ENCODE measurements around the gene MANF. TPM values are rescaled to one million over a fixed set of nuclear protein-coding genes. Genes with fewer than 3 reads are reported as not detected.

The MANF gene
- total RNA-seq, 4 donors from 2014 or later = 13.7 to 38.3 (median 22.8) TPM

GRCh38 chr3:51398595-51399310 is 13.7 kb downstream of the MANF start:
- H3K36me3 ChIP-seq = peaks cover 0 to 97% of the 10 kb centered on the region in 2 donors
- no peak overlapping the region for H3K4me3 ChIP-seq
- TF ChIP-seq POLR2A (IDR thresholded peaks at IDR 0.05) = no peak
- TF ChIP-seq EP300 (IDR thresholded peaks at IDR 0.05) = no peak
- TF ChIP-seq, protein P1, sequence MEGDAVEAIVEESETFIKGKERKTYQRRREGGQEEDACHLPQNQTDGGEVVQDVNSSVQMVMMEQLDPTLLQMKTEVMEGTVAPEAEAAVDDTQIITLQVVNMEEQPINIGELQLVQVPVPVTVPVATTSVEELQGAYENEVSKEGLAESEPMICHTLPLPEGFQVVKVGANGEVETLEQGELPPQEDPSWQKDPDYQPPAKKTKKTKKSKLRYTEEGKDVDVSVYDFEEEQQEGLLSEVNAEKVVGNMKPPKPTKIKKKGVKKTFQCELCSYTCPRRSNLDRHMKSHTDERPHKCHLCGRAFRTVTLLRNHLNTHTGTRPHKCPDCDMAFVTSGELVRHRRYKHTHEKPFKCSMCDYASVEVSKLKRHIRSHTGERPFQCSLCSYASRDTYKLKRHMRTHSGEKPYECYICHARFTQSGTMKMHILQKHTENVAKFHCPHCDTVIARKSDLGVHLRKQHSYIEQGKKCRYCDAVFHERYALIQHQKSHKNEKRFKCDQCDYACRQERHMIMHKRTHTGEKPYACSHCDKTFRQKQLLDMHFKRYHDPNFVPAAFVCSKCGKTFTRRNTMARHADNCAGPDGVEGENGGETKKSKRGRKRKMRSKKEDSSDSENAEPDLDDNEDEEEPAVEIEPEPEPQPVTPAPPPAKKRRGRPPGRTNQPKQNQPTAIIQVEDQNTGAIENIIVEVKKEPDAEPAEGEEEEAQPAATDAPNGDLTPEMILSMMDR (IDR thresholded peaks at IDR 0.05) = no peak
- TF ChIP-seq POLR2AphosphoS5 (IDR thresholded peaks at IDR 0.05) = no peak
- H3K27me3 ChIP-seq = no peaks in the 10 kb centered on the region
- H3K9me3 ChIP-seq = no peaks in the 10 kb centered on the region
- ATAC-seq = no peak
- H3K4me1 ChIP-seq = peaks cover 0 to 43% (median 8%) of the 10 kb centered on the region in 3 donors
- H3K27ac ChIP-seq = no peak overlapping the region
- WGBS, 2 donors (ENCODE audit: low coverage in 1 of 2) = 53 to 70% methylated on average over 4 to 6 of the region's 8 CpGs

DNA sequence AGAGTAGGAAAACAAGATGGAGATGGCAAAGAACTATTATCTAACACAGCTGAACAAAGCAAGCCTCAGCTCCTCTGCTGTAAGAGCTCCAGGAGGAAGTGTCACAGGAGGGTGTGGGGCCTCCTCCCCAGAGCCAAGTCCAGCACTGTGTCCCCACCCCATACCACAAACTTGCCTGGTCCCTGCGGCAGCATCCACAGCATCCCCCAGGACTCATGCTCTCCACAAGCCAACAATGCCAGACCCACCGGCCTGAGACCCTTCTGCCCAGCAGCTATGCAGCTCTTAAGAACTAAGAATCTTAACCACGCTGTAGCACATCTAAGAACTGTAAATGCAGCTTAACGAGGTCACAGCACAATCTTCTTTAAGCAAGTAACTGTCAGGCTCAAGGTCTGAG is 15.1 kb downstream of the MANF start:
- ATAC-seq = peak; percentile 24
- no peaks in the 10 kb centered on the region for H3K27me3 ChIP-seq
- H3K27ac ChIP-seq = no peak overlapping the region
- H3K4me1 ChIP-seq = peaks cover 0 to 29% (median 4%) of the 10 kb centered on the region in 3 donors
- 90 to 94% methylated on average over 2 to 4 of the region's 4 CpGs for WGBS, 2 donors (ENCODE audit: low coverage in 1 of 2)
- no peak for TF ChIP-seq POLR2AphosphoS5 (IDR thresholded peaks at IDR 0.05)
- TF ChIP-seq, protein P1 (IDR thresholded peaks at IDR 0.05) = no peak
- no peak for TF ChIP-seq EP300 (IDR thresholded peaks at IDR 0.05)
- TF ChIP-seq POLR2A (IDR thresholded peaks at IDR 0.05) = no peak
- H3K4me3 ChIP-seq = no peak overlapping the region
- no peaks in the 10 kb centered on the region for H3K9me3 ChIP-seq
- peaks cover 0 to 91% of the 10 kb centered on the region in 2 donors for H3K36me3 ChIP-seq

GRCh38 chr3:51401735-51402134 is 16.6 kb downstream of the MANF start:
- TF ChIP-seq POLR2AphosphoS5 (IDR thresholded peaks at IDR 0.05) (no peak), EP300 (IDR thresholded peaks at IDR 0.05) (no peak), POLR2A (IDR thresholded peaks at IDR 0.05) (no peak)
- TF ChIP-seq, protein P1 (IDR thresholded peaks at IDR 0.05) = no peak
- H3K4me3 ChIP-seq = no peak overlapping the region
- peaks cover 0 to 80% of the 10 kb centered on the region in 2 donors for H3K36me3 ChIP-seq
- H3K27ac ChIP-seq = no peak overlapping the region
- peaks cover 0 to 13% (median 0%) of the 10 kb centered on the region in 3 donors for H3K4me1 ChIP-seq
- H3K27me3 ChIP-seq = no peaks in the 10 kb centered on the region
- WGBS, 2 donors (ENCODE audit: low coverage in 1 of 2) = 93% methylated on average over 4 of the region's 4 CpGs; no CpG with 5 or more reads in 1 of the 2 donors
- peak; percentile 58 for ATAC-seq
- no peaks in the 10 kb centered on the region for H3K9me3 ChIP-seq

DNA sequence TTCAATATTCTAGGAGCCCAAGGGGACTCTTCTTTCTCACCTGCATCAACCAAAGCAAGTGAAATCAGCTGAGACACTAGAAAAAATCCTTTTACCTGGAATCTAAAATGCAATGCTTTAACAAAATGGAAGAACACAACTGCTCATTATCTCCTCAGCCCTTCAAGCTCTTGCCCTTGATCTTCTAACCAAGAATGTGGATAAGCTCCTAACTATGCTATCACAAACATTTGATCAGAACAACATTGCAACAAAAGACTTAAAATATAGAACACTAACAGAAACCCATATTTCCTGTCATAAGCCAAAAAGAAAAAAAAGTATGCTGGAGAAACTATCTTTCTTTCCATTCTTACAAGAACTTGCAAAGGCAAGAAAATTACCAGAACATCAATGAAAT is 18.6 kb downstream of the MANF start:
- peaks cover 0 to 74% of the 10 kb centered on the region in 2 donors for H3K36me3 ChIP-seq
- no peak overlapping the region for H3K27ac ChIP-seq
- no peak for TF ChIP-seq POLR2AphosphoS5 (IDR thresholded peaks at IDR 0.05)
- TF ChIP-seq POLR2A (IDR thresholded peaks at IDR 0.05) = no peak
- TF ChIP-seq, protein P1 (IDR thresholded peaks at IDR 0.05) = no peak
- TF ChIP-seq EP300 (IDR thresholded peaks at IDR 0.05) = no peak
- ATAC-seq = no peak
- H3K4me1 ChIP-seq = no peaks in the 10 kb centered on the region
- H3K9me3 ChIP-seq = no peaks in the 10 kb centered on the region
- H3K27me3 ChIP-seq = no peaks in the 10 kb centered on the region
- no peak overlapping the region for H3K4me3 ChIP-seq

- no peak overlapping the region for H3K27ac ChIP-seq
- H3K4me1 ChIP-seq = no peaks in the 10 kb centered on the region
- peaks cover 0 to 72% of the 10 kb centered on the region in 2 donors for H3K36me3 ChIP-seq
- H3K4me3 ChIP-seq = no peak overlapping the region
- 92% methylated on average over 2 of the region's 2 CpGs; no CpG with 5 or more reads in 1 of the 2 donors for WGBS, 2 donors (ENCODE audit: low coverage in 1 of 2)
- no peaks in the 10 kb centered on the region for H3K9me3 ChIP-seq
- no peak for ATAC-seq
- TF ChIP-seq EP300 (IDR thresholded peaks at IDR 0.05) (no peak), POLR2A (IDR thresholded peaks at IDR 0.05) (no peak), POLR2AphosphoS5 (IDR thresholded peaks at IDR 0.05) (no peak)
- TF ChIP-seq, protein P1 (IDR thresholded peaks at IDR 0.05) = no peak
- H3K27me3 ChIP-seq = no peaks in the 10 kb centered on the region
Observed at GRCh38 chr3:51408021-51408420, 22.9 kb downstream of the MANF start.

All from gastroesophageal sphincter (tissue), 4 donors.